GM18858 (cell line): ENCODE measurements around the gene ADAM8.

ENCODE experiments used
- ATAC-seq: cut with Tn5 transposase; IDR thresholded peaks from one replicate; pipeline ENCODE4 v1.9.1; 2021; ENCODE audit not compliant: unreplicated experiment

The ADAM8 gene

DNA sequence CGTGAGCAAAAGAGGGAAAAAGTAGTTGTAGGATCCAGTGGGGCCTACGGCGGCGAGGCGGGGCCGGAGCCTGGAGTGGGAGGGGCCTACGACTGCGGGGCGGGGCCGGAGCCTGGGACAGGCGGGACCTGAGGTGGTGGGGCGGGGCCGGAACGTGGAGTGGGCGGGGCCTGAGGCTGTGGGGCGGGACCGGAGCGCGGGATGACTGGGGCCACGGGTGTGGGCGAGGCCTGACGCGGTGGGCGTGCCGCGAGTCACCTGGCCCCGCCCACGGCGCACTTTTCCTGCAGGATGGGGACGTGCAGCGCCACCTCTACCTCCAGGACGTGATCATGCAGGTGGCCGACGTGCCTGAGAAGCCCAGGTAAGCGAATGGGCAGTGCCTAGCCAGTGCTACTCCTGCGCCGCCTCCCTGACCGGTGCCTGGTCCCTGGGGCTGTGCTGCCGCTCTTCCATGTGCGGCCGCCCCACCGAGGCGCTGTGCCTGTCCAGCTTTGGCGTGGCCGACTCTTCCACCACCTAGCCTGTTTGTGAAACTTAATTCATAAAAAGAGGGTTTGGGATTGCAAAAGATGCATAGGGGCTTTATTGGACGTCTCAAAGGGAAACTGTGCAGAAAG lies 32.5 kb upstream of the ADAM8 start:
- peak; percentile 52 for ATAC-seq

GRCh38 chr10:133308421-133309099 lies 31.9 kb upstream of the ADAM8 start, which contains the start of the genes TUBGCP2 and ZNF511:
TUBGCP2 (minus strand) TSS chr10:133308872; CDS start chr10:133302941, 5,931 bp downstream.
ZNF511 (plus strand) TSS chr10:133308914; CDS start chr10:133308944, 30 bp downstream.
- peak; percentile 58 for ATAC-seq

GRCh38 chr10:133307776-133308420 lies 31.2 kb upstream of the ADAM8 start:
- ATAC-seq: peak; percentile 45

GRCh38 chr10:133306941-133307379 lies 30.3 kb upstream of the ADAM8 start:
- ATAC-seq: no peak

DNA sequence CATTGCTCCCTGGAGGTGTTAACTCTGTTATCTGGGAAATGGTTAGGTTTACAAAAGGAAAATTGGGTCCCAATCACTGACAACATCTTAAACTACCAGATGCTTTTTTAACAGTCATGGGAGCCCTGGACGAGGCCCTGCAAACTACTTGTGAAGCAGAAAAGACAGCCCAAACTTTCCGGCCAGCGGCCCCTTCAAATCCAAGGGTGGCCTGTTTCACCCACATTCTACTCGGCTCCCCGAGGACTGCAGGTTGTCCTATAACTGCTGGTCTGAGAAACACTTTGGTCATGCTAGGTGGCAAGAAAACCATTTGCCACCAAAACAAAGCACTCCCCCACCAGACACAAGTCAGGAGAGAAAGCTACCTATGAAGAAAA lies 29.4 kb upstream of the ADAM8 start:
- no peak for ATAC-seq

GRCh38 chr10:133303206-133303605 lies 26.5 kb upstream of the ADAM8 start:
- no peak for ATAC-seq

DNA sequence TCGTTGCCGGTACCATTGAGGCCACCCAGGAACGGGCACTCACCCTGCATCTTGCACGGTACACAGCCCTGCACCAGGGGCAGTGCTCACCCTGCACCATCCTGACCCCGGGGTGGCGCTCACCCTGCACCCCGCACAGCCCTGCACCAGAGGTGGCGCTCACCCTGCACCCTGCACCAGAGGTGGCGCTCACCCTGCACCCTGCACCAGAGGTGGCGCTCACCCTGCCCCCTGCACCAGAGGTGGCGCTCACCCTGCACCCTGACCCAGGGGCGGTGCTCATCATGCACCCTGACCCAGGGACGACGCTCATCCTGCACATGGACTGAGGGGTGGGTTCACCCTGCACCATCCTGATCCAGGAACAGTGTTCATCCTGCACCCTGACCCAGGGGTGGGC lies 25.6 kb upstream of the ADAM8 start:
- no peak for ATAC-seq

GRCh38 chr10:133299738-133300137 lies 23.1 kb upstream of the ADAM8 start:
- ATAC-seq: no peak

GRCh38 chr10:133299224-133299623 lies 22.6 kb upstream of the ADAM8 start:
- ATAC-seq: no peak

GRCh38 chr10:133298466-133298865 lies 21.8 kb upstream of the ADAM8 start:
- no peak for ATAC-seq

DNA sequence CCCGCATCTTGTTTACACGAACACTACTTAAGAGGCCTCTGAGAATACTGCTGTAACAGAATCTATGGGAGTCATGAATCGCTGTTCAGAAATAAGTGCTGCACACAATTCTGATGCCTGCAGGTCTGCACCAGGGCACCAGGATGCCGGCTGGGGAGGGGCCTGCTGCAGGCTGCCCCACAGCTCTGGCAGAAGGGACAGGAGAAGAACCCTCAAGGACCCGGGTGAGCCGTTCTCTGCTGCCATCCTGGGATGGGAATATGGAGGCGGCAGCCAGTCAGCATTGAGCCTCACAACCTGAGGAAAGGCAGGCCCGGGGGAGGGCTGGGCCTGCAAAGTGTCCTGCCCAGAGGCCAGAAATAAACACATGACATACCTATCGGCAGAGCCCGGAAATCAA lies 20.8 kb upstream of the ADAM8 start:
- ATAC-seq: no peak

- ATAC-seq: no peak
Measured at GRCh38 chr10:133295426-133296320, 19.0 kb upstream of the ADAM8 start.

- no peak for ATAC-seq
Measured at GRCh38 chr10:133294189-133294588, 17.5 kb upstream of the ADAM8 start.

DNA sequence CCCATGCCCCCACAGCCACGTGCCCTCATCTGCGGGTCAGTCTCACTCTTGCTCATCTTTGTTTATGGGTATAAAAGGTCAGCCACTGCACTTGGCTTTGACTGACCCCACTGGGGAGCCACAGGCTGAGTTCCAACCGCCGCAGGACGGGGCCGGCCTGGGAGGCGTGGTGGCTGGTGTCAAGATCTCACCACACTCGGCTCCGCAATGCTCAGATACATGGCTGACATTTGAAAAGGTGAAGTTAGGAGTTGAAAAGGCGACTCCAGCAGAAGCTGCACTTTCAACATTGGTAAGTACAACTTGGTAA lies 17.1 kb upstream of the ADAM8 start:
- ATAC-seq: no peak

GRCh38 chr10:133292919-133293809 lies 16.5 kb upstream of the ADAM8 start:
- no peak for ATAC-seq

- ATAC-seq: no peak
Measured at GRCh38 chr10:133289761-133290160, 13.1 kb upstream of the ADAM8 start.

DNA sequence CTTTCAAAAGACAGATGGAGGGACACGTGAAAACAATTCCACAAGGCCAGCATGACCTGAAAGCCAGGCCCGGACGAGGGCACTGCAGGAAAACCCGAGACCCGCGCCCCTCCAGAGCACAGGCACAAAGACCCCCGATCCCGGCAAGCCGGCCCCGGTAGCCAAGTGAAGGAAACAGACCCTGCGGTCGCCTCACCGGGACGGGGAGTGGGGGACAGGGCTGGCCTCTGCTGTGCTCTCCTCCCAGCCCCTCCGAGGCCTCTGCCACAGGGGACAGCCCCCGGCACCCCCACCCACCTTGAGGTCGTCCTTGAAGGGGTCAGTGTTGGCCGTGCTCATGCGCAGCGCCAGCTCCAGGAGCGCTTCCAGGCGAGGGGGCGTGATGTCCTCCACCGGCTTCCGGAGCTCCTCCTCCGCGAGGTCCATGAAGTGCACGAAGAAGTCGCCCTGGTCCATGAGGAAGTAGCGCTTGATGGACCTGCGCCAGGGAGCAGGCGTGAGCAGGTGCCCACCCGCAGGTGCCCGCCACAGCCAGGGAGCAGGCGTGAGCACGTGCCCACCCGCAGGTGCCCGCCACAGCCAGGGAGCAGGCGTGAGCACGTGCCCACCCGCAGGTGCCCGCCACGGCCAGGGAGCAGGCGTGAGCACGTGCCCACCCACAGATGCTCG lies 11.3 kb upstream of the ADAM8 start:
- no peak for ATAC-seq

DNA sequence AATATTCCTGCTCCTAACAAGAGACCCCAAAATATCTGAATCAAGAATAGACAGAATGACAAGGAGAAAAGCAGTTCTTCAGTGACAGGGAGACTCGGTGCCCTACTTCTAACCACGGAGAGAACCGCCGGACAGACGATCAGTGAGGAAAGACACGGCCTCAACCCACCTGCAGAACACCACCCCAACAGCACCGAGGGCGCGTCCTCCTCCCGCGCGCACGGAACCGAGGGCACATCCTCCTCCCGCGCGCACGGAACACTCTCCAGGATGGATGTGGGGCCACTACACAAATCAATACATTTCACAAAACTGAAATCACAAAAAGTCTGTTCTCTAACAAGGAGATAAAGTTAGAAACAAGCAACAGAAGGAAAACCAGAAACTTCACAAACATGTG lies 9.7 kb upstream of the ADAM8 start:
- ATAC-seq: no peak

DNA sequence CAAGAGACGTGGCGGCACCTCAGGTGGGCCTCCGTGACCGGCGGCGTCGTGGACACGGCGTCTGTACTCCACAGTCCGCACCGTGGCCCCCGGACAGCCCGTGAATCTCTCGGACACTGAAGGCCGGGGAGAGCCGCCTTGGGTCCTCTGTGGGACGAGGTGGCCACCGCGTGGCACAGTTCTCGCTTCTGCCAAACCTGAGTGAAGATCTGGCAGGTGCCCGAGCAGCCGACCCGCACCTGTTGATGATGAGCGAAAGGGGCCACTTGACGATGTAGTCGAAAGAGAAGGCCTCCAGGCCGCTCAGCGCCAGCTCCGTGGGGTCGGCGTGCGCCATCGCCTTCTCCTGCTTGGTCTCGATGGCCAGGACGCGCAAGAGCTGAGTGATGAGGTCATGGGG lies 8.5 kb upstream of the ADAM8 start:
- ATAC-seq: no peak

GRCh38 chr10:133283931-133284330 lies 7.3 kb upstream of the ADAM8 start:
- ATAC-seq: no peak
